Stimulated activated CD4-positive, alpha-beta T cell treated with anti-CD3 and anti-CD28 coated beads, TNF-alpha, amount 100 ng/mL, for 1 hour (primary cell): Measurements from ENCODE around the gene PLCD3.

Source experiments
- DNase-seq, 3 donors: peaks; one replicate each; pipeline ENCODE4 v3.0.0-alpha.2; 2020; ENCODE audit warnings: low read depth in 3 of 3, low spot score in 1 of 3

The PLCD3 gene

GRCh38 chr17:45149669-45150664 is 17.7 kb upstream of the PLCD3 start:
- peak in 1 of 3 donors; percentile 35 for DNase-seq

- DNase-seq = peak in 2 of 3 donors; percentile 38 to 65
These were observed 16.8 kb upstream of the PLCD3 start for GRCh38 chr17:45149037-45149668.

GRCh38 chr17:45148183-45149036 is 16.1 kb upstream of the PLCD3 start, which contains the start of gene HEXIM1:
TSS of gene HEXIM1 (plus strand) at chr17:45148475. CDS start at chr17:45149191, 716 bp downstream.
- DNase-seq = peak; percentile 98 to 99 (median 98)

- DNase-seq = peak; percentile 41 to 65 (median 55)
These were observed 15.4 kb upstream of the PLCD3 start for GRCh38 chr17:45147581-45148182.

- no peak for DNase-seq
These were observed 14.7 kb upstream of the PLCD3 start for GRCh38 chr17:45146890-45147580.

- no peak for DNase-seq
These were observed 14.2 kb upstream of the PLCD3 start for GRCh38 chr17:45146592-45146889.

GRCh38 chr17:45146166-45146565 is 13.9 kb upstream of the PLCD3 start:
- DNase-seq = no peak

- DNase-seq = no peak
These were observed 12.7 kb upstream of the PLCD3 start for GRCh38 chr17:45145035-45145389.

- DNase-seq = no peak
These were observed 12.1 kb upstream of the PLCD3 start for GRCh38 chr17:45144199-45145034.

- no peak for DNase-seq
These were observed 11.5 kb upstream of the PLCD3 start for GRCh38 chr17:45143767-45144198.

- DNase-seq = no peak
These were observed 10.9 kb upstream of the PLCD3 start for GRCh38 chr17:45143094-45143670.

GRCh38 chr17:45139533-45139920 is 7.2 kb upstream of the PLCD3 start:
- no peak for DNase-seq

- DNase-seq = no peak
These were observed 6.7 kb upstream of the PLCD3 start for GRCh38 chr17:45138911-45139532.

- no peak for DNase-seq
These were observed 5.4 kb upstream of the PLCD3 start for GRCh38 chr17:45137561-45138305.

- DNase-seq = no peak
These were observed 4.7 kb upstream of the PLCD3 start for GRCh38 chr17:45136846-45137560.

- DNase-seq = no peak
These were observed 3.9 kb upstream of the PLCD3 start for GRCh38 chr17:45135978-45136791.
